Renal cortex interstitium (tissue), 15 donors: ENCODE data around the gene C17orf58. TPM values are rescaled to one million over a fixed set of nuclear protein-coding genes. Genes with fewer than 3 reads are reported as not detected.
"Not testable (repeated sequence)": the region's sequence is repeated elsewhere in the genome, so short reads cannot be mapped to it uniquely, and the experiment has no call there.

Experiments
- DNase-seq, 11 donors: peaks; one replicate each; pipeline ENCODE4 v3.0.0-alpha.2; 2013; ENCODE audit warnings: low read depth in 9 of 11, low spot score in 4 of 11; ENCODE audit errors: extremely low read depth in 1 of 11
- long read RNA-seq, 16 experiments: transcript quantifications; one replicate each; lab custom pipeline, GENCODE V29; 2026
- polyA plus RNA-seq, 3 donors: library from polyadenylated mRNA; unstranded; fragments of 120-200 nt; gene quantifications; one replicate each; pipeline ENCODE4 v1.2.1, GENCODE V29; 2013; ENCODE audit not compliant: insufficient read length in 3 of 3

The C17orf58 gene
- 10 to 100 TPM; 20.0 to 24.2 (median 23.8) TPM for polyA plus RNA-seq
- long read RNA-seq, donor 1, partial matches to known transcripts = 6 of 15 reads
- long read RNA-seq, donor 1, other reads (novel, unspliced or antisense) = 0 of 15 reads
- long read RNA-seq, donor 2, partial matches to known transcripts = 6 of 13 reads
- long read RNA-seq, donor 2, other reads (novel, unspliced or antisense) = 0 of 13 reads
- long read RNA-seq, donor 3, transcript C17orf58-202 (3 exons, 1,082 nt) = major isoform, 12 of 27 reads
- long read RNA-seq, donor 3, transcript C17orf58-203 (2 exons, 1,654 nt) = minor isoform, 6 of 27 reads
- long read RNA-seq, donor 3, partial matches to known transcripts = 8 of 27 reads
- long read RNA-seq, donor 3, other reads (novel, unspliced or antisense) = 0 of 27 reads
- long read RNA-seq, donor 4, transcript C17orf58-202 (3 exons, 1,082 nt) = major isoform, 7 of 8 reads
- long read RNA-seq, donor 4, partial matches to known transcripts = 0 of 8 reads
- long read RNA-seq, donor 4, other reads (novel, unspliced or antisense) = 0 of 8 reads
- long read RNA-seq, donor 5 = 0 reads
- long read RNA-seq, donor 6, partial matches to known transcripts = 6 of 10 reads
- long read RNA-seq, donor 6, other reads (novel, unspliced or antisense) = 0 of 10 reads
- long read RNA-seq, donor 7, transcript C17orf58-202 (3 exons, 1,082 nt) = major isoform, 5 of 15 reads
- long read RNA-seq, donor 7, partial matches to known transcripts = 5 of 15 reads
- long read RNA-seq, donor 7, other reads (novel, unspliced or antisense) = 0 of 15 reads
- long read RNA-seq, donor 8 = 0 reads
- long read RNA-seq, donor 9, transcript C17orf58-202 (3 exons, 1,082 nt) = major isoform, 5 of 7 reads
- long read RNA-seq, donor 9, partial matches to known transcripts = 0 of 7 reads
- long read RNA-seq, donor 9, other reads (novel, unspliced or antisense) = 0 of 7 reads
- long read RNA-seq, donor 10, transcript C17orf58-202 (3 exons, 1,082 nt) = major isoform, 7 of 11 reads
- long read RNA-seq, donor 10, partial matches to known transcripts = 0 of 11 reads
- long read RNA-seq, donor 10, other reads (novel, unspliced or antisense) = 0 of 11 reads
- long read RNA-seq, donor 11, transcript C17orf58-202 (3 exons, 1,082 nt) = major isoform, 5 of 6 reads
- long read RNA-seq, donor 11, partial matches to known transcripts = 0 of 6 reads
- long read RNA-seq, donor 11, other reads (novel, unspliced or antisense) = 0 of 6 reads
- long read RNA-seq, donor 12, partial matches to known transcripts = 0 of 2 reads
- long read RNA-seq, donor 12, other reads (novel, unspliced or antisense) = 0 of 2 reads
- long read RNA-seq, donor 13 = 0 reads
- long read RNA-seq, donor 14, transcript C17orf58-202 (3 exons, 1,082 nt) = major isoform, 5 of 8 reads
- long read RNA-seq, donor 14, partial matches to known transcripts = 0 of 8 reads
- long read RNA-seq, donor 14, other reads (novel, unspliced or antisense) = 0 of 8 reads
- long read RNA-seq, donor 15, partial matches to known transcripts = 0 of 2 reads
- long read RNA-seq, donor 15, other reads (novel, unspliced or antisense) = 0 of 2 reads
- long read RNA-seq, donor 16, transcript C17orf58-203 (2 exons, 1,654 nt) = minor isoform, 7 of 444 reads
- long read RNA-seq, donor 16, transcript C17orf58-202 (3 exons, 1,082 nt) = major isoform, 8 of 444 reads
- long read RNA-seq, donor 16, partial matches to known transcripts = 302 of 444 reads
- long read RNA-seq, donor 16, other reads (novel, unspliced or antisense) = 126 of 444 reads

DNA sequence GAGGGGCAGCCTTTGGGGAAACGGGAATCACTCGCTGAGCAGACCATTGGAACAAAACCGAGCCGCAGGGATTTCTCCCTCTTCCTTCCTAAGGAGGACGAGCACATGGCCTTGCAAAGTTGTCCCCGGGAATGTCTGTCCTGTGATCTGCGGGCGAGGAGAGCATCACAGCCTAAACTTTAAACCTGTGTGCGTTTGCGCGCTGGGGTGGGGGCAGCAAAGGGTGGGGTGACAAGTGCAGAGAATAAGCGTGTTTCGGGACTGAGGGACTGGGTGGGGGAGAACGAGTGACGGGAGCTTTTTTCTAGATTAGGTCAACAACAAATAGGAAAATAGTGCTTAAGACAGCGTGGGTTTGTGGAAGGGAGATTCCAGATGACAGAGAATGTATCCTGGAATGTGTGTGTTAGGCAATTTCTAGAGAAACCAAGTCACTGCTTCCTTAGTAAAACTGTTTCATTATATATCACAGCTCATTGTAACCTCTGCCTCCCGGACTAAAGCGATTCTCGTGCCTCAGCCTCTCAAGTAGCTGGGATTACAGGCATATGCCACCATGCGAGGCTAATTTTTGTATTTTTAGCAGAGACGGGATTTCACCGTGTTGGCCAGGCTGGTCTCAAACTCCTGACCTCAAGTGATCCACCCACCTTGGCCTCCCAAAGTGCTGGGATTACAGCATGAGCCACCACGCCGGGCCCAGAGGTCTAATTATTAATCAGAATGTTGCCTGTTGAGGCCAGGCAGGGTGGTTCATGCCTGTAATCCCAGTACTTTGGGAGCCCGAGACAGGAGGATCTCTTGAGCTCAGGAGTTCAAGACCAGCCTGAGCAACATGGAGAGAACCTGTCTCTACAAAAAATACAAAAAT, at the start of gene C17orf58:
Gene C17orf58 (minus strand): TSS at position 169 of the 871 bp plus-strand sequence. CDS start 271 bp downstream, outside the sequence.
- DNase-seq = not testable (repeated sequence)

DNA sequence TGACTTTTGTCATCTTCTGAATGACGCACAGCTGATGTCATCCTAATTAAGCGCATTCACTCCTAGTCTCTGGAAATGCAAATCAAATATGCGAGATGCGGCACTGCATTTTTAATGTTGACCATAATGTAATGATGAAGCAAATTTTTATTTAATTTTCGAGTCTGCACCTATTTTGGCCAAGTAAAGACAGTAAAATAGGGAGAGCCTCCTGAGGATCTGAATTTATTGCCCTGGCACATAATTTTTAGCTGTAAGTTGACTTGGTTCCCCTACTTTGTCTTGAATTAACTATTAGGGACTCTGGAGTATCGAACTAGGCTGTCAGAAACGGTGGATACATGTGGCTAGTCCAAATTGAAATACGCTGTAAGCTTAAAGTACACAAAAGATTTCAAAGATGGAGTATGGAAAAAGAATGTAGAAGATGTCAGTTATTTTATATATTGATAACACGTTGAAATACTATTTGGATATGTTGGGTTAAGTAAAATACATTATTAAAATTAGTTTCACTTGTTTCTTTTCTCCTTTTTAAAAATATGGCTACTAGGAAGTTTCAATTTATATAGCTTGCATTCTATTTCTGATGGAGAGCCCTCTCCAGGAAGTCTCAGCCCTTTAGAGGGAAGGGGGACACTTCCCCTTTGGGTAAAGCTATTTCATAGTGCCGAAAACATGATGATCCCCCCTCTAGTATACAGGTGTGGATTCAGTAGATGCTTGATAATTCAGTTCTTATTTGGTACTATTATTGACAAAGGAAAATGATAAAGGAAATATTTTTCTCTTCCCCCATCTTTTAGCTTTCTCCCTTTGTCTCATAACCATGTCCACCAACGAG, 40.3 kb upstream of the C17orf58 start:
- DNase-seq = no peak

DNA sequence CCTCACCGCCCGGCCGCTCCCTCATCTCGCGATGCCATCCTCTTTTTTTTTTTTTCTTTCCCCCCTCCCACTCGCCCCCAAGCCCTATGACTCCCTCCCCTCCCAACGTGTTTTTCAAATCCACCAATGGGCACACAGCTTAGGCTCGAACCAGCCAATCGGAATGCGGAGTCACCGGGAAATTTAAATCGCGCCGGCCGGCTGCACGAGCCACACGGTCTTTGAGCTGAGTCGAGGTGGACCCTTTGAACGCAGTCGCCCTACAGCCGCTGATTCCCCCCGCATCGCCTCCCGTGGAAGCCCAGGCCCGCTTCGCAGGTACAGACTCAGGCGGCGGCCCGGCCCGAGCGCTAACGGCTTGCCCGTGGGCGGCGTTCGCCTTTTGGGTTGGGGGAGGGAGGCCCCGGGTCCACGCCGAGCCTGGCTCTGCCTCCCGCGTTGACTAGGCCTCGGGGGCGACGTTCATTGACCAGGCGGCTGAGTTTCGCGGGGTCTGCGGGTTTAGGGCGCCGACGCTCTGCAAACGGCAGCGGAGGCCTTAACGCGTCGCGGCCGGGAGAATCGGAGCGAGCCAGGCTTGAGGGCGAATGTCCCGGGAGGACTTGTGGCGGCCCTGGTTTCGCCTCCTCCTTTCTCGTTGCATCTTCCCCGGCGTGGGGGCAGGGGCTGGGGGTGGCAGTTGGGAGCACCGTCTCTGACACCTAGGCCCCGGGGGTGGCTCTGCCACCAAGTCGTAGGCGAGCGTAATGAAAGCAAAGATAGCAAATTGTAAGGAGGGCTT, 39.4 kb upstream of the C17orf58 start, which contains the start of gene KPNA2:
Gene KPNA2 (plus strand): TSS at position 213 of the 781 bp plus-strand sequence. CDS start 1,398 bp downstream, outside the sequence.
- DNase-seq = peak; percentile 94 to 99 (median 98)

DNA sequence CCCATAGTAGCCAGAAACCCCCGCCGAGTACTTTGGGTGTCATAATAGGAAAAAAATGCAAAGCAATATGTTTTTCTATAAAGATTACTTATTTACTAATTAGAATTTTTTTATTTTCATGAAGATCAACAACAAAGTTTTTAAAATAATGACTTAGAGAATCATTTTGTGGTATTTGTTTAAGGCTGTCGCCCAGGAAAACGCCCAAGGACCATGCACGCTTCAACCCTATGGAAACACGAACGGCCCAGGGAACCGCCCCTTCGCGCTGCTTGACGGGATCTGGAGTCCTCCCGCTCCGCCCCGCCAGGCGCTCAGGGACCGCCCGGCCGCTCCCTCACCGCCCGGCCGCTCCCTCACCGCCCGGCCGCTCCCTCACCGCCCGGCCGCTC, 38.9 kb upstream of the C17orf58 start:
- DNase-seq = no peak

DNA sequence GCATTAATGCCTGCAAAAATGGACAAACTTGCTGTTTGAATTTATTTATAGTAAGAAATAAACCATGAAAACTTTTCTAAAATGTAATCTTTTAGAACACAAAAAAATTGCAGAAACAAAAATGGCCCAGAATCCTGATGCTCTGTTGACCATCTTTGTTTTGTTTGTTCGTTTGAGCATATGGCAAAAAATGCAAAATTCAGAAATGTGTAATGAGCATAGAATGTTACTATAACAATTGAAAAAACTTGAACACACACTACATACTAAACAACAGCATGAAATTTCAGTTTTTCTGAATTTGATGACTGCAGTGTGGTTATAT, 38.1 kb upstream of the C17orf58 start:
- no peak for DNase-seq

DNA sequence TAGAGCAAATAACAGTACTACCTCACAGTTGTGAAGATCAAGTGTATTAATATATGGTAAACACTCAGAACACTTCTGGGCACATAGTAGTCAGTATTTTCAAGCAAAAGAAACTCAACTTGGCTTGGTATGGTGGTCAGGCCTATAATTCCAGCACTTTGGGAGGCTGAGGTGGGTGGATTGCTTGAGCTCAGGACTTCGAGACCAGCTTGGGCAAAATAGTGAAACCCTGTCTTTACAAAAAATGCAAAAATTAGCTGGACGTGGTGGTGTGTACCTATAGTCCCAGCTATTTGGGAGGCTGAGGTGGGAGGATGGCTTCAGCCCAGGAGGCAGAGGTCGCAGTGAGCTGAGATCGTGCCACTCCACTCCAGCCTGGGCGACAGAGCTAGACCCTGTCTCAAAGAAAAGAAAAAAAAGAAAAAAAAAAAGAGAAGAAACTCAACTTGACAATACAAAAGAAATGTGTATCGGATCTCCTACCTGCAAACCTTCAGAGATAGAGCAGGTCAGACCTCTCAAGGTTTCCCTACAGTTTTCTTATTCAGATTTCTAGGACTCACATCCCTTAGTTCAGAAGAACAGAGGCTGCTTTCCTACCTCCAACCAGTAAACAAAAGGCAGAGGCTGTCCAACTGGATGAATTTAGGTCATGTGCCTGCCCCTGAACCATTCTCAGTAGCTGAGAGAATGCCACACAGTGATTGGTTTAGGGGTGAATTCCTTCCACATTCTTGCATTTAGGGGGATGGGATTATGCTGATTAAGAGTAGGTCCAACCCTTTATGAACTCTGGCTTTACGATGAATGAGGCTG, 37.6 kb upstream of the C17orf58 start:
- DNase-seq = peak in 2 of 11 donors; percentile 62 to 68

DNA sequence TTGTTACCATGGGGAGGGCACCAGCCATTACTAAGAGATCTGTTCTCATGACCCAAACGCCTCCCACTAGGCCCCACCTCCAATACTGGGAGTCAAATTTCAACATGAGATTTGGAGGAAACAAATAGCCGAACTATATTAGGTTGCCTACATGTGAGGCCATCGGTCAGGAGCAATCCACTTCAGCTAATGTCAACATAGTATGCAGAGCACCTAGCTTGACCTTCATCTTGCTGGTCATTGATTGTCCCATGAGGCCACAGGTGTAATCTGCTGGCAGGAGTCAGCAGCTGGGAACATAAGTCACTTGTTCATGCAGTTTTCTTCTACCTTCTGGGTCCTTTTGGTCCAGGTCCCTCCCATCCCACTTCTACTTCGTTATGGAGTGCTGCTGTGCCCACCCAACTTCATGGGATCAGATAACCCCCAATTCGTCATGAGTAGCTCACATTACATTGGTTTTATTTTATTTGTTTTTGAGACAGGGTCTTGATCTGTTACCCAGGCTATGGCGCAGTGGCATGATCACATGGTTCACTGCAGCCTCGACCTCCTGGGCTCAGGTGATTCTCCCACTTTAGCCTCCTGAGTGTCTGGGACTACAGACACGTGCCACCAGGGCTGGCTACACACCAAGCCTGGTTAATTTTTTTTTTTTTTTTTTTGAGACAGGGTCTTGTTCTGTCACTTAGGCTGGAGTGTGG, 33.4 kb upstream of the C17orf58 start:
- DNase-seq = no peak

DNA sequence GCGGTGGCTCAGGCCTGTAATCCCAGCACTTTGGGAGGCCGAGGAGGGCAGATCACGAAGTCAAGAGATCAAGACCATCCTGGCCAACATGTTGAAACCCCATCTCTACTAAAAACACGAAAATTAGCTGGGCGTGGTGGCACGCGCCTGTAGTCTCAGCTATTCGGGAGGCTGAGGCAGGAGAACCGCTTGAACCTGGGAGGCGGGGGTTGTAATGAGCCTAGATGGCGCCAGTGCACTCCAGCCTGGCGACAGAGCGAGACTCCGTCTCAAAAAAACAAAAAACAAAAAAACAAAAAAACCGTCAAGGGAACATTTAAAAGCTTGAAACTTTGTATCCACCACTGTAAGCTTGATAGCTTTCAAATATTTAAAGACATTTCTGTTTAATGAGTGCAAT, 26.3 kb upstream of the C17orf58 start:
- not testable (repeated sequence) for DNase-seq

DNA sequence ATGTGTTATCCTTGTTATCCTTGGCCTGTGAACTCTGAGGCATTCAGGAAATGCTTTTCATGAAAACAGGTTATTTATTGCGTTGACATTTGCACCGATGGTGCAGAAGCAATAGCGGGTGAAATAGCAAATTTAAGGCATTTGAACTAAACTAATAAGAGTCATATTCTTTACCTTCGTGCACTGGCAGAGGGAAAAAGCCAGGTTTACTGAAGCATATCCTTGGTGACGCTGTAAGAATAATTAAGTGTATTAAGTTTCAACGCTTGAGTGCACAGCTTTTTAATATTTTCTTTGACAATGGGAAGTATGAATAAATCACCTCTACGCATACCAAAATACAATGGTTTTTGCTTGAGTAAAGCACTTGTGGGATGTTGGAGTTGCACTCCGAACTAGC, 25.7 kb upstream of the C17orf58 start:
- DNase-seq = no peak

DNA sequence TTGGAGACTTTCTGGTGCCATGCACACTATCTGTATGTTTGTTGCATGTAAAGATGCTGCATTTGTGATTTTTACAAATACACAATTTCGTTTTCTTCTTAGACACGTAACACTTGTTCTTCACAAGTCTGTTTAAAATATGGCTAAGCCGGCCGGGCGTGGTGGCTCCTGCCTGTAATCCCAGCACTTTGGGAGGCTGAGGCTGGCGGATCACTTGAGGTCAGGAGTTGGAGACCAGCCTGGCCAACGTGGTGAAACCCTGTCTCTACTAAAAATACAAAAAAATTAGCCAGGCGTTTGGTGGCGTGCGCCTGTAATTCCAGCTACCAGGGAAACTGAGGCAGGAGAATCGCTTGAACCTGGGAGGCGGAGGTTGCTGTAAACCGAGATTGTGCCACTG, 24.5 kb upstream of the C17orf58 start:
- DNase-seq = not testable (repeated sequence)

DNA sequence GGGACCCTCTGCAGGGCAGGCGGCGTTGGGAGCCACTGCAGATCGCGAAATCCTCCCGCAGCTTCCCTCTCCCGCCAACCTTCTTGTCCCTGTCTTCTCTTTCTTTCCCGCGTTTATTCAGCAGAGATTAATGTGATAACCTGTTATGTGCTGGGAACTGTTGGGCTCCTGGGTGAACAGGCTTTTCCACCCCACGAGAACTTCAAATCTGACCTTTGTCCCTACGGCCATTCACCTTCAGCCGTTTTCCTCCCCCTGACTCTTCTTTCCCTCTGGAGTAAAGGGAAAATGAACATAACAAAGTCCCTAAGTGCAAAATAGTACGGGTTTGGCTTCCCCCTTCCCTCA, 24.1 kb upstream of the C17orf58 start:
- no peak for DNase-seq

DNA sequence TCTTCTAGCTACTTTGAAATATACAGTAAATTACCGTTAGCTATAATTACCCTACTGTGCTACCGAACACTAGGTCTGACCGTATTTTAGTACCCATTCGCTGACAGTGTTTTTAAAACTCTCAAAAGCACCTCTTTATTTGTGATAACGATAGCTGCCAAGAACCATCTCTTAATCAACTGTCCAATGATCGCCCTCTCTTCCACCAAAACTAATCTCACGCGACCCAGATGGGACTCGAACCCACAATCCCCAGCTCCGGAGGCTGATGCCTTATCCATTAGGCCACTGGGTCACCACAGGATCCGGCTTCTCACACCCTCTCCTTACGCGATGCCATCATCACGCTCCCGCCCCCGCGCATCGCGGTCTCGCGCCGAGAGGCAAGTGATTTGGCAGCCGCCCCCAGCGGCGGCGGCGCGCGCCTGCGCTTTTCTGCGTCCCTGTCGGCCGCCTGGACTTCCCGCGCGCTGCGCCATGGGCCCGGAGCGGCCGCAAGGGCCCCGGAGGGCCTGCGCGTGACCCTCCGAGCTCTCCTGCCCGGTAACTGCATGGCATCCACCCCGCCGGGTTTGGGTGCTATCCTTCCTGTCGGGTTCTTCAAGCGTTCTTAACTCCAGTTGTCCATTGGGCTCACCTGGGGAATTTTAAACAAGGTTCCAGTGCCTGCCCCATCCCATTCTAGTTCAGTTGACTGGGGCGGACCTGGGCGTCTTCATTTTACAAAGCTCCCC, 23.6 kb upstream of the C17orf58 start:
- DNase-seq = peak; percentile 90 to 96 (median 92)

DNA sequence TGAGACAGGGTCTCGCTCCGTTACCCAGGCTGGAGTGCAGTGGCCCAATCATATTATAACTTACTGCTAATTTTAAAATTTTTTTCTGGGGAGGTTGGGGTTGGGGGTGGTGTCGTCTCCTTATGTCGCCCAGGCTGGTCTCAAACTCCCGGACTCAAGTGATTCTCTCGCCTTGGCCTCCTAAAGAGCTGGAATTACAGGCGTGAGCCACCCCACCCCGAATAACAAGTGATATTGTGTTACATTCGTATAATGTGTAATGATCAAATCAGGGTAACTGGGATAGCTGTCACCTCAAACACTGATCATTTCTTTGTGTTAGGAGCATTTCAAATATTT, 23.0 kb upstream of the C17orf58 start:
- DNase-seq = no peak

DNA sequence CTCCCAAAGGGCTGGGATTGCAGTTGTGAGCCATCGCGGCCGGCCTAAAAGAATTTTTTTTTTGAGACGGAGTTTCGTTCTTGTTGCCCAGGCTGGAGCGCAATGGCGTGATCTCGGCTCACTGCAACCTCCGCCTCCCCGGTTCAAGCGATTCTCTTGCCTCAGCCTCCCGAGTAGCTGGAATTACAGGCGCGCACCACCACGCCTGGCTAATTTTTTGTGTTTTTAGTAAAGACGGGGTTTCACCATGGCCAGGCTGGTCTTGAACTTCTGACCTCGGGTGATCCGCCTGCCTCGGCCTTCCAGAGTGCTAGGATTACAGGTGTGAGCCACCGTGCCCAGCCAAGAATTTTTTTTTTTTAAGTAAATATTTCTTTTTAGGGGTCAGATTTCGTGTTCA, 22.2 kb upstream of the C17orf58 start:
- not testable (repeated sequence) for DNase-seq
